Activated CD8-positive, alpha-beta T cell treated with anti-CD3 and anti-CD28 coated beads for 36 hours (primary cell): Measurements from ENCODE around the gene THBD. TPM values are rescaled to one million over a fixed set of nuclear protein-coding genes. Genes with fewer than 3 reads are reported as not detected.

Source experiments
- ATAC-seq: fragments of 200-7000 bp; cut with Tn5 transposase; one replicate; pipeline ENCODE4 v1.10.0; 2021; ENCODE audit warnings: mild to moderate bottlenecking, moderate library complexity
- CTCF ChIA-PET: fragments of 350-600 bp; sonication (Branson Sonifier 250); formaldehyde crosslinking; loops from one replicate; lab custom pipeline; 2021; ENCODE audit warnings: antibody characterized with exemption; lab: Charles Lee
- POLR2A ChIA-PET: fragments of 350-600 bp; sonication (Branson Sonifier 250); formaldehyde crosslinking; loops from one replicate; lab custom pipeline; 2021; ENCODE audit warnings: antibody characterized with exemption; lab: Charles Lee
- DNase-seq: peaks from one replicate; pipeline ENCODE4 v3.0.0-alpha.2; 2020
- H3K27ac Mint-ChIP-seq: one replicate; pipeline ENCODE4 v1.8.0; 2021; ENCODE audit warnings: mild to moderate bottlenecking, mixed read lengths
- H3K27me3 Mint-ChIP-seq: one replicate; pipeline ENCODE4 v1.8.0; 2021; ENCODE audit warnings: mixed read lengths
- H3K36me3 Mint-ChIP-seq: one replicate; pipeline ENCODE4 v1.8.0; 2021; ENCODE audit warnings: low read depth, mixed read lengths
- H3K4me1 Mint-ChIP-seq: one replicate; pipeline ENCODE4 v1.8.0; 2021; ENCODE audit warnings: low read depth, mixed read lengths
- H3K4me3 Mint-ChIP-seq: one replicate; pipeline ENCODE4 v1.8.0; 2021; ENCODE audit warnings: mild to moderate bottlenecking, moderate library complexity, mixed read lengths
- H3K9me3 Mint-ChIP-seq: one replicate; pipeline ENCODE4 v1.8.0; 2021; ENCODE audit warnings: mixed read lengths
- CTCF ChIP-seq: fragments of 200-600 bp; IDR thresholded peaks from one replicate; pipeline ENCODE4 v1.8.0; 2022; ENCODE audit warnings: antibody characterized with exemption, mild to moderate bottlenecking
- intact Hi-C: fragments of 100-400 bp; cut with micrococcal nuclease; formaldehyde crosslinking; loops from one replicate; pipeline ENCODE4 v1.10.0; 2022
- total RNA-seq, 2 experiments: library from RNA; stranded (reverse); gene quantifications; one replicate each; pipeline ENCODE4 v1.2.3, GENCODE V29; 2021

Gene THBD
- total RNA-seq, 2 experiments from 2014 or later: not detected

- CTCF ChIA-PET: no interaction called here
- Mint-ChIP-seq H3K27me3 (no peaks in the 10 kb centered on the region), H3K36me3 (no peaks in the 10 kb centered on the region), H3K9me3 (no peaks in the 10 kb centered on the region), H3K4me1 (no peaks in the 10 kb centered on the region), H3K27ac (no peak overlapping the region), H3K4me3 (no peak overlapping the region)
- intact Hi-C loops: no loop called here
- DNase-seq (no peak), ATAC-seq (no peak)
- POLR2A ChIA-PET: no interaction called here
- no peak for TF ChIP-seq CTCF
These were observed 30.1 kb downstream of the THBD start for GRCh38 chr20:23019403-23019802.

GRCh38 chr20:23018941-23019340 lies 30.5 kb downstream of the THBD start:
- no peak overlapping the region for H3K27ac Mint-ChIP-seq
- H3K4me1 Mint-ChIP-seq: no peaks in the 10 kb centered on the region
- H3K9me3 Mint-ChIP-seq: no peaks in the 10 kb centered on the region
- ChIA-PET POLR2A (no interaction called here), CTCF (no interaction called here)
- no peak for TF ChIP-seq CTCF
- no peak for ATAC-seq
- no peaks in the 10 kb centered on the region for H3K36me3 Mint-ChIP-seq
- intact Hi-C loops: no loop called here
- no peak for DNase-seq
- H3K4me3 Mint-ChIP-seq: no peak overlapping the region
- no peaks in the 10 kb centered on the region for H3K27me3 Mint-ChIP-seq

- DNase-seq (no peak), ATAC-seq (no peak)
- POLR2A ChIA-PET: no interaction called here
- Mint-ChIP-seq H3K27ac (no peak overlapping the region), H3K36me3 (no peaks in the 10 kb centered on the region), H3K4me1 (no peaks in the 10 kb centered on the region), H3K27me3 (no peaks in the 10 kb centered on the region), H3K4me3 (no peak overlapping the region), H3K9me3 (no peaks in the 10 kb centered on the region)
- TF ChIP-seq CTCF: no peak
- intact Hi-C loops: no loop called here
- CTCF ChIA-PET: no interaction called here
These were observed 31.0 kb downstream of the THBD start for GRCh38 chr20:23018432-23018831.

GRCh38 chr20:23017516-23017915 lies 32.0 kb downstream of the THBD start:
- Mint-ChIP-seq H3K27me3 (no peaks in the 10 kb centered on the region), H3K4me3 (no peak overlapping the region), H3K4me1 (no peaks in the 10 kb centered on the region), H3K36me3 (no peaks in the 10 kb centered on the region), H3K27ac (no peak overlapping the region), H3K9me3 (no peaks in the 10 kb centered on the region)
- TF ChIP-seq CTCF: no peak
- DNase-seq (no peak), ATAC-seq (no peak)
- CTCF ChIA-PET: no interaction called here
- intact Hi-C loops: no loop called here
- POLR2A ChIA-PET: no interaction called here

GRCh38 chr20:23013429-23013828 lies 36.0 kb downstream of the THBD start:
- H3K27ac Mint-ChIP-seq: no peak overlapping the region
- ChIA-PET POLR2A (no interaction called here), CTCF (no interaction called here)
- H3K27me3 Mint-ChIP-seq: no peaks in the 10 kb centered on the region
- intact Hi-C loops: no loop called here
- no peak for ATAC-seq
- H3K36me3 Mint-ChIP-seq: no peaks in the 10 kb centered on the region
- no peak overlapping the region for H3K4me3 Mint-ChIP-seq
- no peaks in the 10 kb centered on the region for H3K4me1 Mint-ChIP-seq
- no peaks in the 10 kb centered on the region for H3K9me3 Mint-ChIP-seq
- DNase-seq: no peak
- TF ChIP-seq CTCF: no peak
